Measurements from ENCODE around the gene FGF14.
"Not testable (repeated sequence)": the region's sequence is repeated elsewhere in the genome, so short reads cannot be mapped to it uniquely, and the experiment has no call there.

The FGF14 gene

GRCh38 chr13:102127153-102127552 lies 274.7 kb downstream of the FGF14 start:
- DNase-seq = no peak

GRCh38 chr13:102122147-102122546 lies 279.7 kb downstream of the FGF14 start:
- DNase-seq = no peak

GRCh38 chr13:102117175-102117831 lies 284.5 kb downstream of the FGF14 start:
- DNase-seq = no peak

GRCh38 chr13:102103469-102103868 lies 298.4 kb downstream of the FGF14 start:
- no peak for DNase-seq

GRCh38 chr13:102100234-102100633 lies 301.6 kb downstream of the FGF14 start:
- DNase-seq = no peak

GRCh38 chr13:102097708-102098107 lies 304.1 kb downstream of the FGF14 start:
- DNase-seq = no peak

- DNase-seq = not testable (repeated sequence)
Observed at GRCh38 chr13:102093288-102093687, 308.6 kb downstream of the FGF14 start.

GRCh38 chr13:102091231-102091630 lies 310.6 kb downstream of the FGF14 start:
- DNase-seq = no peak

- DNase-seq = no peak
Observed at GRCh38 chr13:102090532-102090931, 311.3 kb downstream of the FGF14 start.

- no peak for DNase-seq
Observed at GRCh38 chr13:102089722-102090121, 312.1 kb downstream of the FGF14 start.

GRCh38 chr13:102089177-102089576 lies 312.7 kb downstream of the FGF14 start:
- DNase-seq = no peak

- no peak for DNase-seq
Observed at GRCh38 chr13:102073251-102073650, 328.6 kb downstream of the FGF14 start.

- DNase-seq = no peak
Observed at GRCh38 chr13:102071711-102072110, 330.1 kb downstream of the FGF14 start.

- DNase-seq = not testable (repeated sequence)
Observed at GRCh38 chr13:102068323-102068722, 333.5 kb downstream of the FGF14 start.

GRCh38 chr13:102055090-102055779 lies 346.6 kb downstream of the FGF14 start:
- DNase-seq = no peak

GRCh38 chr13:102049853-102050252 lies 352.0 kb downstream of the FGF14 start:
- DNase-seq = no peak

GRCh38 chr13:102045731-102046130 lies 356.1 kb downstream of the FGF14 start:
- no peak for DNase-seq

GRCh38 chr13:102042746-102043145 lies 359.1 kb downstream of the FGF14 start:
- DNase-seq = no peak

- DNase-seq = no peak
Observed at GRCh38 chr13:102041544-102041943, 360.3 kb downstream of the FGF14 start.

- DNase-seq = no peak
Observed at GRCh38 chr13:102040812-102041211, 361.0 kb downstream of the FGF14 start.

- no peak for DNase-seq
Observed at GRCh38 chr13:102039264-102039663, 362.6 kb downstream of the FGF14 start.

- no peak for DNase-seq
Observed at GRCh38 chr13:102038787-102039186, 363.1 kb downstream of the FGF14 start.

- no peak for DNase-seq
Observed at GRCh38 chr13:102035969-102036368, 365.9 kb downstream of the FGF14 start.

- DNase-seq = no peak
Observed at GRCh38 chr13:102033857-102034331, 368.0 kb downstream of the FGF14 start.

- DNase-seq = no peak
Observed at GRCh38 chr13:102033386-102033785, 368.5 kb downstream of the FGF14 start.

Data from activated effector memory CD4-positive, alpha-beta T cell treated with anti-CD3 and anti-CD28 coated beads, Interleukin-2, amount 50 U/mL, for 16 hours (primary cell).